K562 (cell line): ENCODE results near the gene CDIPT. TPM values are rescaled to one million over a fixed set of nuclear protein-coding genes. Genes with fewer than 3 reads are reported as not detected.

ENCODE experiments used
- CCNT2 ChIP-seq: IDR thresholded peaks from 2 replicates; pipeline ENCODE4 v1.6.1; 2011; ENCODE audit warnings: borderline replicate concordance, low read depth, mild to moderate bottlenecking, moderate library complexity, mixed read lengths, low read length; ENCODE audit not compliant: insufficient read length; ENCODE audit errors: extremely low read depth
- HMGN3 ChIP-seq: IDR thresholded peaks from 2 replicates; pipeline ENCODE4 v1.6.1; 2011; ENCODE audit warnings: borderline replicate concordance, low read depth, mild to moderate bottlenecking, mixed read lengths, low read length; ENCODE audit not compliant: insufficient read length; ENCODE audit errors: extremely low read depth
- NFATC3 ChIP-seq: fragments of 450-650 bp; IDR thresholded peaks from 2 replicates; pipeline ENCODE4 v1.6.1; 2017; ENCODE audit warnings: mild to moderate bottlenecking
- RERE ChIP-seq: sonication (generic); formaldehyde crosslinking; IDR thresholded peaks from 2 replicates; pipeline ENCODE4 v1.8.0; 2023; ENCODE audit warnings: missing genetic modification reagents, mild to moderate bottlenecking, borderline replicate concordance
- RHOXF2B ChIP-seq: fragments of 250-450 bp; sonication (Bioruptor Pico); conservative IDR thresholded peaks from 2 replicates; pipeline ENCODE4 v1.5.1; 2021
- ZBTB34 ChIP-seq: fragments of 250-450 bp; sonication (Bioruptor Pico); IDR thresholded peaks from 2 replicates; pipeline ENCODE4 v1.8.0; 2021; ENCODE audit warnings: mild to moderate bottlenecking, moderate library complexity
- ZKSCAN1 ChIP-seq: fragments of 150-350 bp; IDR thresholded peaks from 2 replicates; pipeline ENCODE4 v1.6.1; 2016; ENCODE audit warnings: low read depth, low read length
- ZNF224 ChIP-seq: sonication (generic); formaldehyde crosslinking; IDR thresholded peaks from 2 replicates; pipeline ENCODE4 v1.8.0; 2022; ENCODE audit warnings: mild to moderate bottlenecking, missing genetic modification reagents
- ZNF318 ChIP-seq, 2 experiments: fragments of 450-650 bp; IDR thresholded peaks; 2 replicates each; pipeline ENCODE4 v1.6.1; 2016; ENCODE audit warnings: mild to moderate bottlenecking in 2 of 2, borderline replicate concordance in 1 of 2, low read depth in 1 of 2, moderate library complexity in 1 of 2
- polyA plus RNA-seq, 8 experiments: library from polyadenylated mRNA; depleted of rRNA in 4 of 8; stranded (reverse) in 5 of 8; unstranded in 3 of 8; fragments of >200 nt; fragmentation: Nextera tagmentation in 2 of 8; fragmentation: Illumina TruSeq in 1 of 8; extraction: Ambion mirVana in 2 of 8; extraction: Trizol in 1 of 8; gene quantifications; 2 replicates each; pipeline versions ENCODE4 v1.2.1 to v1.2.3, GENCODE V29; 2011 to 2014; ENCODE audit warnings: inconsistent platforms in 1 of 8, missing spikeins in 1 of 8
- total RNA-seq, 7 experiments: library from RNA; depleted of rRNA in 6 of 7; stranded (reverse); fragments of >200 nt in 6 of 7; fragmentation: Illumina TruSeq in 2 of 7; extraction: Trizol in 2 of 7; gene quantifications; 2 replicates each; pipeline versions ENCODE4 v1.2.1 to v1.2.3, GENCODE V29; 2011 to 2021; ENCODE audit warnings: low replicate concordance in 1 of 7

The CDIPT gene
- total and polyA plus RNA-seq, 9 of the 15 experiments (the other 6 are each of a cell fraction or from before 2014, with no cell fraction given) = 1.3 to 37.0 (median 23.0) TPM

- TF ChIP-seq CCNT2 (no peak), HMGN3 (no peak), RERE (CRISPR knock-in tag) (no peak), RHOXF2B (CRISPR knock-in tag) (no peak), ZBTB34 (CRISPR knock-in tag) (no peak), ZNF318 (IDR thresholded peaks at IDR 0.05; ENCODE audit: borderline replicate concordance in 1 of 2, low read depth in 1 of 2) (no peak), NFATC3 (no peak), ZKSCAN1 (no peak), ZNF224 (no peak)
These were observed 47.0 kb downstream of the CDIPT start, which contains the start of gene PAGR1 (continued) for GRCh38 chr16:29815793-29816693.
